ENCODE data around the gene ZNG1B.
"Not testable (repeated sequence)": the region's sequence is repeated elsewhere in the genome, so short reads cannot be mapped to it uniquely, and the experiment has no call there.

The ZNG1B gene

DNA sequence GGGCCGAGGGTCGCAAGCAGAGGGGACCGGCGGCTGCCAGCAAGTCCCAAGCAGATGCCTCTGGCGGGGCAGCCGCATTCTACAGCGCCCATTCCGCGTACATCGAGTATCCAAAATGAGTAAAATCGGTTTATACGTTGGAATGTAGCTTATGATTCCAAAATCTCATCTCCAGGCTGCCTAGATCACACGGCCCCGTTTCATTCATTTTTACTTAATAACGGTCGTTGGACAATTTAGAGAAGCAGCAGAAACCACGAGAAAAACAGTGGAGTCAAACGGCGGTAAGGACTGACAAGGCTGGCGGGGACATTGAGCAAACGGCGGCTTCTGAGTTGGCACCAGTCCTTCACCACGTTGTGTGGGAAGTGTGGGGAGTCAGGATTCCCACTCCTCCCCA, 66.6 kb downstream of the ZNG1B start:
- not testable (repeated sequence) for DNase-seq

- not testable (repeated sequence) for DNase-seq
Measured at GRCh38 chr2:113507394-113508140, 70.1 kb downstream of the ZNG1B start.

- not testable (repeated sequence) for DNase-seq
Measured at GRCh38 chr2:113508187-113508586, 70.7 kb downstream of the ZNG1B start.

- DNase-seq = not testable (repeated sequence)
Measured at GRCh38 chr2:113510913-113511312, 73.4 kb downstream of the ZNG1B start.

- not testable (repeated sequence) for DNase-seq
Measured at GRCh38 chr2:113511859-113512258, 74.4 kb downstream of the ZNG1B start.

GRCh38 chr2:113515457-113515856, 78.0 kb downstream of the ZNG1B start:
- not testable (repeated sequence) for DNase-seq

- not testable (repeated sequence) for DNase-seq
Measured at GRCh38 chr2:113515995-113516394, 78.5 kb downstream of the ZNG1B start.

- DNase-seq = not testable (repeated sequence)
Measured at GRCh38 chr2:113517025-113517424, 79.5 kb downstream of the ZNG1B start.

DNA sequence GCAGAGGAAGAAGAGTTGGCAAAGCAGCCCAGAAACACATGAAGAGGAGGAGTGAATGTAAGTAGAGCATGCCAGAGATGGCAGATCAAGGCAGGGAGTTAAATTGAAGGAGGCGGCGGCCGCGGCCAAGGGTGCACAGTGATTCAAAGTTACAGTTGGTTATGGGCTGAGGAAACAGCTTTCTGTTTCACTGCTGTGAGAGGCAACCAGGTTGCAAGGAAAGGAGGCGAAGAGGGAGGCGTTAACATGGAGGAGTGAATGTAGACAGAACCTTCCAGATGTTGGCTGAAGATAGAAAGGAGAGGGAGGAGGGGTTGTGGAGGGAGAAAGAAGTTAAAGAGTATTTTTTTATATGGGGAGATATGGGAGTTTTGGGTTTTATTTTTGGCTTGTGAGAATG, 83.3 kb downstream of the ZNG1B start:
- DNase-seq = not testable (repeated sequence)

GRCh38 chr2:113521492-113521891, 84.0 kb downstream of the ZNG1B start:
- not testable (repeated sequence) for DNase-seq

GRCh38 chr2:113524986-113525385, 87.5 kb downstream of the ZNG1B start:
- DNase-seq = not testable (repeated sequence)

- DNase-seq = not testable (repeated sequence)
Measured at GRCh38 chr2:113527350-113528045, 90.0 kb downstream of the ZNG1B start.

GRCh38 chr2:113528126-113528525, 90.6 kb downstream of the ZNG1B start:
- not testable (repeated sequence) for DNase-seq

GRCh38 chr2:113528904-113529303, 91.4 kb downstream of the ZNG1B start:
- DNase-seq = not testable (repeated sequence)

DNA sequence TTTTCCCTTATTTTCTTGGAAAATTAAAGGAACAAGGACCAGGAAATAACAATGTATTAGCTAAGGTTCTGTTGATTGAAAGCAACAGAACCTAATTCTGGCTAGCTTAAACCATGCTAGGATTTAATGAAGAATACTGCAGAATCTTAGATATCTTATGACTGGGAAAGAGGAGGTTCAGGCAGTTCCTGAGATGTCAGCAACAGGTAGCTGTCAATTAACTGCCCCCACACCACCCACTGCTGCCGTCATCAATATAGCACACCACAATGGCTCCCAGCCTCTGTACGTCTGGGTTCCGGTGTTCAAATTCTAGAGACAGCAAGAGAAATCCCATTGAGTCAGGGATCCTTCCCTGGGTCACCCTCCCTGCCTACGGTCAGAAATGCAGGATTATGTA, 95.5 kb downstream of the ZNG1B start:
- not testable (repeated sequence) for DNase-seq

GRCh38 chr2:113536573-113536972, 99.1 kb downstream of the ZNG1B start:
- not testable (repeated sequence) for DNase-seq

GRCh38 chr2:113540834-113541203, 103.3 kb downstream of the ZNG1B start:
- DNase-seq = not testable (repeated sequence)

GRCh38 chr2:113541204-113541975, 103.9 kb downstream of the ZNG1B start:
- DNase-seq = peak; percentile 10

- not testable (repeated sequence) for DNase-seq
Measured at GRCh38 chr2:113541976-113542485, 104.5 kb downstream of the ZNG1B start.

- DNase-seq = not testable (repeated sequence)
Measured at GRCh38 chr2:113542529-113542928, 105.0 kb downstream of the ZNG1B start.

Measured in activated CD4-positive, alpha-beta T cell treated with anti-CD3 and anti-CD28 coated beads for 1 hour (primary cell).